Measurements from ENCODE around the gene MGST1. TPM values are rescaled to one million over a fixed set of nuclear protein-coding genes. Genes with fewer than 3 reads are reported as not detected.
A peak's percentile ranks its signal among the peaks of the same experiment; 100 is the strongest.

The MGST1 gene
- total and polyA plus RNA-seq, 12 donors: 197 to 6,375 (median 824) TPM

GRCh38 chr12:16352481-16352880 lies 5.0 kb downstream of the MGST1 start:
- TF ChIP-seq CTCF (IDR thresholded peaks at IDR 0.05) (no peak), POLR2A (IDR thresholded peaks at IDR 0.05) (no peak)
- H3K27ac ChIP-seq: peak overlapping the region in 1 of 5 donors; percentile 10
- 23 to 50% (median 39%) methylated on average over 1 of the region's 1 CpG for WGBS, 4 donors
- H3K27me3 ChIP-seq: no peaks in the 10 kb centered on the region
- H3K4me3 ChIP-seq: no peak overlapping the region
- DNase-seq: no peak
- H3K36me3 ChIP-seq (replicated peaks in 1 of 2): peaks cover 0 to 5% of the 10 kb centered on the region in 2 donors
- H3K4me1 ChIP-seq (replicated peaks in 1 of 2): peaks cover 4 to 11% of the 10 kb centered on the region in 2 donors
- no peaks in the 10 kb centered on the region for H3K9me3 ChIP-seq (replicated peaks in 1 of 3)
- intact Hi-C loops (cut with DNase I): no loop called here

GRCh38 chr12:16358878-16359277 lies 11.4 kb downstream of the MGST1 start:
- DNase-seq: no peak
- intact Hi-C loops (cut with DNase I): no loop called here
- no peak for TF ChIP-seq POLR2A (IDR thresholded peaks at IDR 0.05)
- TF ChIP-seq CTCF (IDR thresholded peaks at IDR 0.05): no peak
- H3K4me1 ChIP-seq (replicated peaks in 1 of 2): peaks cover 0 to 7% of the 10 kb centered on the region in 2 donors
- H3K36me3 ChIP-seq (replicated peaks in 1 of 2): peaks cover 5 to 6% of the 10 kb centered on the region in 2 donors
- no peak overlapping the region for H3K27ac ChIP-seq
- no peaks in the 10 kb centered on the region for H3K27me3 ChIP-seq
- H3K9me3 ChIP-seq (replicated peaks in 1 of 3): no peaks in the 10 kb centered on the region
- 51 to 63% (median 57%) methylated on average over 4 of the region's 4 CpGs for WGBS, 4 donors
- no peak overlapping the region for H3K4me3 ChIP-seq

- no peaks in the 10 kb centered on the region for H3K27me3 ChIP-seq
- no peak overlapping the region for H3K4me3 ChIP-seq
- peak in 6 of 7 donors; percentile 33 to 79 (median 62) for DNase-seq
- no peak overlapping the region for H3K27ac ChIP-seq
- peaks cover 0 to 7% of the 10 kb centered on the region in 2 donors for H3K4me1 ChIP-seq (replicated peaks in 1 of 2)
- no peaks in the 10 kb centered on the region for H3K9me3 ChIP-seq (replicated peaks in 1 of 3)
- intact Hi-C loops (cut with DNase I): no loop called here
- TF ChIP-seq POLR2A (IDR thresholded peaks at IDR 0.05) (no peak), CTCF (IDR thresholded peaks at IDR 0.05) (peak; percentile 52 to 66 (median 59))
- 82 to 86% (median 85%) methylated on average over 20 of the region's 20 CpGs for WGBS, 4 donors
- H3K36me3 ChIP-seq (replicated peaks in 1 of 2): peaks cover 5 to 6% of the 10 kb centered on the region in 2 donors
Observed at GRCh38 chr12:16359512-16360491, 12.4 kb downstream of the MGST1 start.

- Histone ChIP-seq H3K4me1 (replicated peaks in 1 of 2) (peaks cover 0 to 7% of the 10 kb centered on the region in 2 donors), H3K27ac (peak overlapping the region in 1 of 5 donors; percentile 21), H3K4me3 (no peak overlapping the region), H3K36me3 (replicated peaks in 1 of 2) (peaks cover 0 to 6% of the 10 kb centered on the region in 2 donors), H3K27me3 (no peaks in the 10 kb centered on the region), H3K9me3 (replicated peaks in 1 of 3) (no peaks in the 10 kb centered on the region)
- no peak for DNase-seq
- intact Hi-C loops (cut with DNase I): no loop called here
- no peak for TF ChIP-seq POLR2A (IDR thresholded peaks at IDR 0.05)
- no peak for TF ChIP-seq CTCF (IDR thresholded peaks at IDR 0.05)
- WGBS, 4 donors: 71 to 82% (median 77%) methylated on average over 7 of the region's 7 CpGs
Observed at GRCh38 chr12:16361142-16361783, 13.8 kb downstream of the MGST1 start.

Measured in adrenal gland (tissue), 12 donors.